ENCODE results near the gene ANXA4.
"Not testable (repeated sequence)": the region's sequence is repeated elsewhere in the genome, so short reads cannot be mapped to it uniquely, and the experiment has no call there.

ANXA4 gene

GRCh38 chr2:69721022-69721421 is 20.9 kb upstream of the ANXA4 start:
- no peak for DNase-seq (ENCODE audit: low spot score)

- DNase-seq (ENCODE audit: low spot score): no peak
These were observed 18.1 kb upstream of the ANXA4 start for GRCh38 chr2:69723791-69724190.

DNA sequence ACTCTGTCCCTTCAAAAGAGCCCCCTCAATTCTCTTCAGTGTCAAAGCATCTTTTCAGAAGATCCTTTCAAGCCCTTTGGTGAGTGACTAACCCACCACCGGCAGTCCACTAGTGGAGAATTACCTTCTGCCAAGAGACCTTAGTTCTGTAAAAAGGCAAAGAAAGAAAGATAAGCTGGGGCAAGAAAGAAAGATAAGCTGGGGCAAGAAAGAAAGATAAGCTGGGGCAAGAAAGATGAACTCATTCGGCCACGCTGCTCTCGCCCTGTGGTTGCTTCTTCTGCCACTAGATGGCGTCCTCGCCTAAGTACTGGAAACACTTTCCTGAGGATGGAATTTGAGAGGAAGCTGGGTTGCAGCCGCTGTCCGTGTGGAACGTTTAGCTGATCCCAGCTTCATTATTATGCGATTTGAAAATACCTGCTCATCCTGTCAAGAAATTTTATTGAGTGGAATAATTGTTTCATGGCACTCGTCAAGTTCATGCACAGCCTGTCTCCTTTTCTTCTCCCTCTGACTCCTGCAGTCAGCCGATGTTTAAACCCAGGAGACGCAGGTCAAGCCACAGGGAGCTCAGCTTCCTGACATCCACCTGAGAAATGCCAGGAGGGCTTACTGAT is 17.3 kb upstream of the ANXA4 start:
- peak; percentile 82 for DNase-seq (ENCODE audit: low spot score)

GRCh38 chr2:69725706-69726360 is 16.1 kb upstream of the ANXA4 start:
- DNase-seq (ENCODE audit: low spot score): no peak

DNA sequence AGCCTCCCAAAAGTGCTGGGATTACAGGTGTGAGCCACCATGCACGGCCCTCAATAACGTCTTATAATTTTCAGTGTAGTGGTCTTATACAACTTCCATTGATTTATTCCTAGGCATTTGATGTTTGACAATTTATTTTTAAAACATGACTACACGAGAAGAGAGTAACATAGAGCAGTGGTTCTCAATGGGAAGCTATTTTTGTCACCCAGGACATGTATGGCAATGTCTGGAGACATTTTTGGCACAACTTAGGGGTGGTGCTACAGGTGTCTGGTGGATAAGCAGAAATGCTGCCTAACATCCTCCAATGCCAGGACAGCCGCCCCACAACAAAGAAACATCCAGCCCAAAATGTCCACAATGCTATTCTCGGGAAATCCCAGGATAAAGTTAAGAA is 12.7 kb upstream of the ANXA4 start:
- DNase-seq (ENCODE audit: low spot score): no peak

GRCh38 chr2:69729781-69730180 is 12.2 kb upstream of the ANXA4 start:
- no peak for DNase-seq (ENCODE audit: low spot score)

DNA sequence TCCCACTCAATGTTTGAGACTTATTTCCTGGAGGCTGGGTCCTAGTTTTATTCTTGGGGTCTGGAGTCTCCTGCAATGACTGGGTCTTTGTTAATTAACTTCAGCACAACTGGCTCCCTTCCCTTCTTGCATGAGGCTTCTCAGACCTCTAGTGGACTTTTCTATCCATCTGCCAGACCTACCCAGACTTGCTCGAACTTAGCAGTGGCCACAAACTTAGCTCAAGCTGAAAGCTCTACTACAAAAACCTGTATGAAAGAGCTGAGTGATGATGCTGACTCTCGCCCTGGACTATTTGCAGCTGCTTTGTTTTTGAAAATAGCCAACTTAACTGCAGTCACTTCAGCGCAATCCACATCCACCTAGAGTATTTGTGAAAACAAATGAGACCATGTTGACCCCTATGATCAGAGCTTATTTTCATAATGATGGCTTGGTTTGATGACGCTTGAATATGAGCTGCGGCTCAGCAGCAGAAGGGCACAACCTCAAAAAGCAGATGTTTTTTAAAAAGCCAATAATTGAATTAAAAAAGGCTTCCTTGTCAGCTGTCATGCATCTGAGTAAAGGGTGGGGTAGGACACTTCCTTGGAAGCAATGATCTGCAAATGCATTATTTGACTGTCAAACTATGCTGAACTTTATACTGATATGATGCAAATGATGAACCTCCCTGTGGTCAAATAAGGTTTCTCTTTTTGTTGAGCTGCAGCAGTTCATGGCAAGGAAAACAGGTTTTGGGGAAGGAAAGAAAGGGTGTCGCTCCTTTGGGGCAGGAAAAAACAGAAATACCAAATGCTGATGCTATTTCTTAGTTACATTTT is 10.6 kb upstream of the ANXA4 start:
- DNase-seq (ENCODE audit: low spot score): no peak

- no peak for DNase-seq (ENCODE audit: low spot score)
These were observed 8.4 kb upstream of the ANXA4 start for GRCh38 chr2:69733342-69734034.

DNA sequence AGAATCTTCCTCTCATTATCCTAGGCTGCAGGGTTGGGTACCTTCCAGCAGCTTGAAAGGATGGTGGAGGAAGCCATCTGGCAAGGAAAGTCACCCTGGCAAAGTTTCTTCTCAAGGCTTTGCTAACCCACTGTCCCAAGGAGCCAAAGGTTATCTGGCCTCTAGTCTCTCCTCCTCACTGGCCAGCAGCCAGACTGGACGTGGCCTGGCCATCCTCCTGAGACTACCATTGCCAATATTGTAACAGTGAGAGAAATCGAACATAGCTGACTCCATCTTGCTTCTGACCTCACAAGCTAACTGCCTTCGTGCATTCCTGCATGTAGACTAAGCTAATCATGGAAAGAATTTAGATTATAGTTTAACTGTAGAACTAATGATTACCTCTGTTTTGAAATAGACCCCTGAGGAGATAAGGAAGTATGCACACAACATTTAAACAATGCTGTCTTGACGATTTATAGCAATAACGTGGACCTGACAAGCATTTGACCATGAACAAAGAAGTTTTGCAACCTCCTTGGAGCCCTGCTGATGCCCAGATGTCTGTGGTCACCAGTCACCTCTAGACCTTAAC is 7.8 kb upstream of the ANXA4 start:
- peak; percentile 27 for DNase-seq (ENCODE audit: low spot score)

DNA sequence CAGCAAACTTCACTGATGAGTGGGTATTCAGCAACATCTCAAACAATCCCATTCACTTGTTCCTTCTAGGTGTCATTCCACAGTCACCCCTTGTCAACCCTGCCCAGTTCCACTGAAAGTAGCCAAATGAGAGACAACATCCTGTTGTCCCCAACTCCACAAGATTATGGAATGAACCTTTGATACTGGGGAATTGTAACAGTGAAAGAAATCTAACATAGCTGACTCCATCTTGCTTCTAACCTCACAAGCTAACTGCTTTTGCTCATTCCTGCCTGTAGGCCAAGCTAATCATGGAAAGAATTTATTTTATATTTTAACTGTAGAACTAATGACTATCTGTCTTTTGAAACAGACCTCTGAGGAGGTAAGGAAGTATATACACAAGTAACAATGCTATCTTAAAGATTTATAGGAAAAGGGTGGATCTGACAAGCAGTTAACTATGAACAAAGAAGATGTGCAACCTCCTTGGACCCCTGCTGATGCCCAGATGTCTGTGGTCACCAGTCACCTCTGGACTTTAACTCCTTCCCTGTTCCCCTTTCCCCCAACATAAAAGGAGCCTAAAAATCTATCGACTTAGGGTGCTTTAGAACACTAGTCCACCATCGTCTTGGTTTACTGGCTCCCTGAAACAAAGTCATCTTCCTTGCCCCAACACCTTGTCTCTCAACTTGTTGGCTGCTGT is 6.9 kb upstream of the ANXA4 start:
- peak; percentile 32 for DNase-seq (ENCODE audit: low spot score)

DNA sequence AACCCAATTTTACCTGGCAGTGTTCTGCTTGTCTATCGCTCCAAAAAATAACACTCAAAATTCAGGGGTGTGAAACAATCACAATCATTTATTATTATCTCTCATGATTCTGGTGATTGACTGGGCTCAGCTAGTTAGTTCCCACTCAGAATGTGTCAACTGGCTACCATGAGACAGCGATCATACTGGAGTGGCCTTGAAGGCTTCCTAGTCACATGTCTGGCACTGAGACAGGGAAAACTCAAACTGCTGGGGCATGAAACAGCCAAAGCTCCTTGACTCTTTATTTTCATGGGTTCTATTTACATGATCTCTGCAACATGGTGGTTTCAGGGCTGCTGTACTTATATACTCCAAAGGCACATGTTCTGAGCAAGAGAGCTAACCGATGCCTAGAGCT is 6.2 kb upstream of the ANXA4 start:
- no peak for DNase-seq (ENCODE audit: low spot score)

- not testable (repeated sequence) for DNase-seq (ENCODE audit: low spot score)
These were observed 3.8 kb upstream of the ANXA4 start for GRCh38 chr2:69738149-69738548.

DNA sequence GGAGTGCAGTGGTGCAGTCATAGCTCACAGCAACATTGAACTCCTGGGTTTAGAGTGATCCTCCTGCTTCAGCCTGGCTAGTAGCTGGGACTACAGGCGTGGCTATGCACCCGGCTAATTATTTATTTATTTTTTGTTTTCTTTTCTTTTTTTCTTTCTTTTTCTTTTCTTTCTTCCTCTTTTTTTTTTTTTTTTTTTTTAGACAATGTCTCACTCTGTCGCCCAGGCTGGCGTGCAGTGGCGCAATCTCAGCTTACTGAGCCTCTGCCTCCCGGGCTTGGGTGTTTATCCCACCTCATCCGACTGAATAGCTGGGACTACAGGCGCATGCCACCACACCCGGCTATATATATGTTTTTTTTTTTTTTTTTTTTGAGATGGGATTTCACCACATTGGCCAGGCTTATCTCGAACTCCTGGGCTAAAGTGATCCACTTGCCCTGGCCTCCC is 1.4 kb upstream of the ANXA4 start:
- DNase-seq (ENCODE audit: low spot score): peak; percentile 50

- peak; percentile 67 for DNase-seq (ENCODE audit: low spot score)
These were observed 732 bp upstream of the ANXA4 start for GRCh38 chr2:69741229-69741574.

GRCh38 chr2:69742322-69742952 is 503 bp downstream of the ANXA4 start:
- no peak for DNase-seq (ENCODE audit: low spot score)

DNA sequence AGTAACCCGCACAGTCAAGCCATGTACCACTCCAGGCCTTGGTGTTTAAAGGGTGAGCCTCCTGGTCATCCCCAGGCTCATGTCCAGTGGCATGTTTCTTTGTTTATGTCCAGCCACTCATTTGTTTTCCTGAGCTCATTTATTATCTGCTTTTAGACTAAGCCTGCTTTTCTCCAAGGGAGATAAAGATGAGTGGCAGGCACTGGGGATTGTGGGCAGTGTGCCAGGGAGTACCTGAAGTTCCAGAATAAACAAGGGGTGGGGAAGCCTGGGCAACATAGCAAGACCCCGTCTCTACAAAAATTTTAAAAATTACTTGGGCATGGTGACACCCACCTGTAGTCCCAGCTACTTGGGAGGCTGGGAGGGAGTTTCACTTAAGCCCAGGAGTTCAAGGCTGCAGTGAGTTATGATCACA is 1.9 kb downstream of the ANXA4 start:
- DNase-seq (ENCODE audit: low spot score): no peak

DNA sequence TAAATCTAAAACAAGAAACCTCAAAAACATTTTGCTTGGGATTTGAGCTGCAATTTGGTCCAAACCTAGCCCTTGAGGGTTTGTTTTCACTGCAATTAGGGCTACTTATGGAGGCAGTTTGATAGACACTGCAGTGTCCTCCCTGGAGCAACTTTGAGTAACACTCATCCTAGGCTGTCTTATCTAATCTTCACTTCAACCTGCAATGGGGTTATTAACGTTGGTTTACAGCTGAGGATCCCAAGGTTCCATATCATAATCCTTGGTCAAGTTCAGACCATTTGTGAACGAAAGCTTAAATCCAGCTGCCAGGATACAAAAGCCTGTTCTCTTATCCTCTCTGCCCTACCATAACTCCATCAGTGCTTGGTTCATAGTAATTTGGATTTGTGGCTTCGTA is 2.5 kb downstream of the ANXA4 start:
- no peak for DNase-seq (ENCODE audit: low spot score)

- no peak for DNase-seq (ENCODE audit: low spot score)
These were observed 3.1 kb downstream of the ANXA4 start for GRCh38 chr2:69745035-69745434.

DNA sequence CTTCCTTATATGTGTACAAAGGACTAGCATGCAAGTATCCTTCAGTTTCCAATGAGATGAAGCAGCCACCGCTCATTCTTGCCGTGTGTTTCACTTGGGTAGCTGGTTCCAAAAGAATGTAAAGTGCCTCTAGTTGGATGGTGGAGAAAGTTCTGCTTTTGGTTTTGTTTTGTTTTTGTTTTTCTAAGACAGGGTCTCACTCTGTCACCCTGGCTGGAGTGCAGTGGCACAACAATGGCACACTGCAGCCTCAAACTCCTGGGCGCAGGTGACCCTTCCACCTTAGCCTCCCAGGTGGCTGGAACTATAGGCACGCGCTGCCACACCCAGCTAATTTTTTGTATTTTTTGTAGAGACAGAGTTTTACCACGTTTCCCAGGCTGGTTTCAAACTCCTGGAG is 8.3 kb downstream of the ANXA4 start:
- DNase-seq (ENCODE audit: low spot score): no peak

DNA sequence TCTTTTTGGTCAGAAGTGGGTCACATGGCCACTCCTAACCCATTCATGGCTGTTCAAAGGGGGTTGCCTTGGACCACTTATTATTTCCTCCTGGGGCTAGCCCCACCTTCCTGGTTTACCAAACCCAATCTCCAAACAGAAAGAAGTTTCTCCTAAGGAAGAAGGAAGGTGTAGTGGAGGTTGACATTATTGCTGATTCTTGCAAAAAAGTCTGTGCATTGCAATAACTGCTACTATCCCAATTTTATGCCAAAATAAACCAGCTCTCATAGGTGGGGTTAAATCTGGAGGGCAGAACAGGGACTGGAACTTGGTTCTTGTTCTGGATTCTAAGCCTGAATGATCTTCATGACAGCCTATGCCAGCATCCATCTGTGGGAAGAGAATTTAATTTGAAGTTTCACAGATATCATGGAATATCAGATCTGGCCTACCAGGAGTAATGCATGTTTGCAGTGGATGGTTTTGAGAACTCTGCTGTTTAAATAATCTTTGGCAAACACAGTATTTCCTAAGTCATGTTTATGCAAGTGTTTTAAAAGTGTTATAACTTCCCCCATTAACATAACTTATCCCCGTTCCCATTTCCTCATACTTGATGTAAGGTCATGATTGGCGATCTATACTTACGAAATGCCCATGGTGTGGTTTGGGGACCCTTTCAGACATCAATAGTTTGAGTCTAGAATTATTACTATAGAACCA is 11.9 kb downstream of the ANXA4 start:
- no peak for DNase-seq (ENCODE audit: low spot score)

DNA sequence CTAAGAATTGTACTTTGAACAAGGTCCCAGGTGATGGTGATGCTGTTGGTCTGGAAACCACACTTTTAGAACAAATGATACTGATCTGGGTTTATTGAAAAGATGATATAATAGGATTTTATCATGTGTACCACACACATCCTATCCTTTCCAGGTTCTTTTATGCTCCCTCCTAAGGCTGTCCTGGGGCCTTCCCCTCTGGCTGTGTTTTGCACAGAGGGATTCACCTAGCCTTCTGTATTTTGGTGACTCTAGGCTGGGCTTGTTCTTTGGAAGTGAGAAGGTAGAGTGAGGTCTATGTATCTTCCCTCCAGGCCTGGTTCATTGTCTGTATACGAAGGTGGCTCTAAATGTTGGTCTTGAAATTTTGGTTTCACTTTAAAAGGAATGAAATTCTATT is 12.7 kb downstream of the ANXA4 start:
- DNase-seq (ENCODE audit: low spot score): no peak
